Erythroblast (primary cell): ENCODE results near the gene IFNA2.
"Not testable (repeated sequence)": the region's sequence is repeated elsewhere in the genome, so short reads cannot be mapped to it uniquely, and the experiment has no call there.

ENCODE experiments used
- GATA1 ChIP-seq: IDR thresholded peaks from 2 replicates; pipeline ENCODE4 v1.6.1; 2011; ENCODE audit warnings: low read depth, mild to moderate bottlenecking, control low read depth, low read length, moderate library complexity
- POLR2A ChIP-seq: IDR thresholded peaks from 2 replicates; pipeline ENCODE4 v1.6.1; 2011; ENCODE audit warnings: mild to moderate bottlenecking, low read length

DNA sequence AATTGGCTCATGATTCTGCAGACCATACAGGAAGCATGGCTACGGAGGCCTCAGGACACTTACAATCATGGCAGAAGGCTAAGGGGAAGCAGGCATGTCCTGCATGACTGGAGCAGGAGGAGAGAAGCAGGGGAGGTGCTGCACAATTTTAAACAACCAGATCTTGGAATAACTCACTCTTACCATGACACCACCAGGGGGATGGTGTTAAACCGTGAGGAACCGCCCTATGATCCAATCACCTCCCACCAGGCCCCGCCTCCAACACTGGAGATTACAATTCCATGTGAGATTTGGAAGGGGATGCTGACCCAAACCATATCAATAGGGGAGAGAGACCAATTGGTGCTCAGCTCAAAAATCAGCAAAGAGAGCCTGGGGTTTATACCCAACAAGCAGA, 13.7 kb downstream of the IFNA2 start:
- TF ChIP-seq POLR2A, GATA1: not testable (repeated sequence)
